Fibroblast of mammary gland (primary cell): ENCODE measurements around the gene CFAP77.

Source experiments
- DNase-seq: peaks from one replicate; pipeline ENCODE4 v3.0.0-alpha.2; 2010; ENCODE audit warnings: low read depth
- H3K4me3 ChIP-seq: 2 replicates; pipeline ENCODE4 v1.5.1; 2011; ENCODE audit warnings: low read depth, mild to moderate bottlenecking, low read length, moderate library complexity; ENCODE audit not compliant: control insufficient read depth
- TF ChIP-seq, protein P1 (sequence below): conservative IDR thresholded peaks from 2 replicates; pipeline ENCODE4 v1.5.1; 2011; ENCODE audit warnings: low read depth, low read length, inconsistent platforms; ENCODE audit not compliant: control insufficient read depth, insufficient read depth

Gene CFAP77

GRCh38 chr9:132583584-132584304, 173.7 kb downstream of the CFAP77 start:
- TF ChIP-seq, protein P1, sequence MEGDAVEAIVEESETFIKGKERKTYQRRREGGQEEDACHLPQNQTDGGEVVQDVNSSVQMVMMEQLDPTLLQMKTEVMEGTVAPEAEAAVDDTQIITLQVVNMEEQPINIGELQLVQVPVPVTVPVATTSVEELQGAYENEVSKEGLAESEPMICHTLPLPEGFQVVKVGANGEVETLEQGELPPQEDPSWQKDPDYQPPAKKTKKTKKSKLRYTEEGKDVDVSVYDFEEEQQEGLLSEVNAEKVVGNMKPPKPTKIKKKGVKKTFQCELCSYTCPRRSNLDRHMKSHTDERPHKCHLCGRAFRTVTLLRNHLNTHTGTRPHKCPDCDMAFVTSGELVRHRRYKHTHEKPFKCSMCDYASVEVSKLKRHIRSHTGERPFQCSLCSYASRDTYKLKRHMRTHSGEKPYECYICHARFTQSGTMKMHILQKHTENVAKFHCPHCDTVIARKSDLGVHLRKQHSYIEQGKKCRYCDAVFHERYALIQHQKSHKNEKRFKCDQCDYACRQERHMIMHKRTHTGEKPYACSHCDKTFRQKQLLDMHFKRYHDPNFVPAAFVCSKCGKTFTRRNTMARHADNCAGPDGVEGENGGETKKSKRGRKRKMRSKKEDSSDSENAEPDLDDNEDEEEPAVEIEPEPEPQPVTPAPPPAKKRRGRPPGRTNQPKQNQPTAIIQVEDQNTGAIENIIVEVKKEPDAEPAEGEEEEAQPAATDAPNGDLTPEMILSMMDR: no peak
- H3K4me3 ChIP-seq: no peak overlapping the region
- no peak for DNase-seq

DNA sequence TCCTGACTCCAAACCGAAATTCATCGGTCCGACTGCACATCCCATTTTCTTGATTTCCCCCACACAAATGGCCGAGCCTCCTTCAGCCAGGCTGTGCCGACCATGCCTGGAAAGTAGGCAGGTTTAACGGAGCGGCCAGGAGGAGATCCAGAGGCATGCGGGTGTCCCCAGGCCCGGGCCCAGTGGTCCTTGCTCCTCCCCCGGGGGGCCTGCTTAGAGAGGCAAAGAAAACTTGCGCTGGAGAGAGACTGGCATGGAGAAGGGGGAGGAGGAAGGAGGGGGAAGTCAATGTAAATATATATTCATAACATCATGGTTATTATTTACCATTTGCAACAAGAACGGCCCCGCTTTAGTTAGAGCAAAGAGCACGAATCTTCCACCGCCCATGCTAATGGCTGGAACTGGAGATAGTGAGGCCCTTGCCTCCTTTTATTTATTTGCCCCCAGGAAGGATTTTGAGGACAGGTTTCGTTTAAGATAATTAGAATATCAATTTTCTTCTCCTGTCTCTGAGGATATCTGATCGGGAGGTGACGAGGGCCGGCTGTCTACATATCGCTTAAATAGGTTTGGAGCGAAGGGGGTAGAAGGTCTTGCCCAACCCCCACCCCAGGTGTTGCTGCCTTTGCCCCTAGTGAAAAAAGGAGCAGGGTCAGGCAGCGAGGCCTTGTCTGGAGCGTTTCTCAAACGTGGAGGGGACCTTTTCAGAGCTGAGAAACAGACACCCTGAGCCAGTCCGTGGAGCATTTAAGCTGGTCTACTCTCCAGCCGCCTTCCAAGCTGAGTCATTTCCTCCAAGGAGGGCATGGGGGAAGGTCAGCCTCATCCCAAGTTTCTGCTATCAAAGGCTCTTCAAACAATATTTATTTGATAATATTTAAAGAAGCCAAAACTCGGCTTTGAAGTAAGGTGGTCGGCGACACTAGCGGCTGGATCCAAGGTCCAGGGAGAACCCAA, 174.9 kb downstream of the CFAP77 start:
- TF ChIP-seq, protein P1: no peak
- DNase-seq: peak; percentile 50
- no peak overlapping the region for H3K4me3 ChIP-seq

DNA sequence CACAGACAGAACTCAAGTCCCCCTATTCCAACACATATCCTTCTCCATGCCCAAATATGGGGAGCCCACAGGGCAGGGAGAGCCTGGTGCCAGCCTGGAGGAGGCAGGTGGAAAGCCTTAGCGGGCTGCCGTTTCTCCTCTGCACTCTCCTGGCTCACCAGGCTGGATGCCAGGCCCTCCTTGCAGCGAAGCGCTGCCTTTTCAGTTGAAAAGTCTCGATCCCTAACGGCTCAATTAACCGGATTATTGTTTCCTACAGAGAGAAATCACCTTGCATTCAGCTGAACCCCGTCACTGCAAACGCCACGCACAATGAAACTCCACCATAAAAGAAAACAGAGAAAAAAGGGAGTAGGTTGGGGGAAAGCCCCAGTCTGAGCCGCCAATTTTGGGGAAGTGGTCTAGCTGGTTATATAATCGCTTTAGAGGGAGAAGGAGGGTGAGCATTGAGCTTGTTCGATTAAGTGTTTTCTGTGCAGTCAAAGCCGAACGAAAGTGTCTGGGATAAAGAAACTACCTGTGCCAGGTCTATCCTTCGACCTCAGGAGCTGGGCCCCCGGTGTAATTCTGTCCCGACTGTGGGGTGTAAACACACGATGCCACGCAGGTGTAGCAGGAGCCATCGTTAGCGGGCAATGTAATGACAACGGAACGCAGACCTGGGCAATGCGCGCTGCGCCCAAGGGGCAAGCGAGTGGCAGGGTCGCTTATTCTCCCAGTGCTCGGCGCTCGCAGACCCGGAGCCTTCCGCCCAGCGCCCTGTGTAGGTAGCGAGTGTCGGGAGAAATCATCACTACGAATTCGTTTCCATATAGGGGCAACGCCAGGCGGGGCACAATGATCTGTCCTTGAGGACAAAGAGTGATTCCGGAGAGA, 176.2 kb downstream of the CFAP77 start:
- TF ChIP-seq, protein P1: no peak
- DNase-seq: no peak
- no peak overlapping the region for H3K4me3 ChIP-seq

GRCh38 chr9:132586830-132587591, 177.0 kb downstream of the CFAP77 start:
- no peak for DNase-seq
- TF ChIP-seq, protein P1: no peak
- no peak overlapping the region for H3K4me3 ChIP-seq

- TF ChIP-seq, protein P1: no peak
- no peak overlapping the region for H3K4me3 ChIP-seq
- DNase-seq: no peak
Measured at GRCh38 chr9:132587592-132587955, 177.6 kb downstream of the CFAP77 start.

GRCh38 chr9:132588098-132588497, 178.1 kb downstream of the CFAP77 start:
- H3K4me3 ChIP-seq: no peak overlapping the region
- DNase-seq: no peak
- TF ChIP-seq, protein P1: no peak
